ENCODE data around the gene ALDH1A3.
A peak's percentile ranks its signal among the peaks of the same experiment; 100 is the strongest.

ALDH1A3 gene

GRCh38 chr15:100859970-100860828 is 19.4 kb upstream of the ALDH1A3 start:
- no peak for DNase-seq

- no peak for DNase-seq
Observed at GRCh38 chr15:100860829-100861510, 18.7 kb upstream of the ALDH1A3 start.

- no peak for DNase-seq
Observed at GRCh38 chr15:100861511-100861991, 18.1 kb upstream of the ALDH1A3 start.

GRCh38 chr15:100862162-100862561 is 17.5 kb upstream of the ALDH1A3 start:
- no peak for DNase-seq

- DNase-seq: peak; percentile 51
Observed at GRCh38 chr15:100863075-100863795, 16.4 kb upstream of the ALDH1A3 start.

- no peak for DNase-seq
Observed at GRCh38 chr15:100863796-100864267, 15.8 kb upstream of the ALDH1A3 start.

- DNase-seq: no peak
Observed at GRCh38 chr15:100866386-100867330, 13.0 kb upstream of the ALDH1A3 start.

GRCh38 chr15:100867433-100867832 is 12.2 kb upstream of the ALDH1A3 start:
- no peak for DNase-seq

- DNase-seq: peak; percentile 52
Observed at GRCh38 chr15:100869151-100869999, 10.3 kb upstream of the ALDH1A3 start.

GRCh38 chr15:100873029-100873677 is 6.5 kb upstream of the ALDH1A3 start:
- DNase-seq: peak; percentile 82

- no peak for DNase-seq
Observed at GRCh38 chr15:100875495-100875894, 4.1 kb upstream of the ALDH1A3 start.

GRCh38 chr15:100875976-100876375 is 3.7 kb upstream of the ALDH1A3 start:
- DNase-seq: no peak

GRCh38 chr15:100877551-100877950 is 2.1 kb upstream of the ALDH1A3 start:
- DNase-seq: no peak

- no peak for DNase-seq
Observed at GRCh38 chr15:100878130-100878529, 1.5 kb upstream of the ALDH1A3 start.

GRCh38 chr15:100878648-100879047 is 983 bp upstream of the ALDH1A3 start:
- no peak for DNase-seq

- DNase-seq: no peak
Observed at GRCh38 chr15:100879061-100879463, 569 bp upstream of the ALDH1A3 start.

GRCh38 chr15:100880139-100880896 is 687 bp downstream of the ALDH1A3 start:
- no peak for DNase-seq

GRCh38 chr15:100880897-100881242 is 1.2 kb downstream of the ALDH1A3 start:
- DNase-seq: no peak

GRCh38 chr15:100881573-100882336 is 2.1 kb downstream of the ALDH1A3 start:
- DNase-seq: no peak
